DOHH2 (cell line): Measurements from ENCODE around the gene TUBB6.

Experiments
- EZH2phosphoT487 ChIP-seq: fragments of 200-600 bp; sonication (generic); IDR thresholded peaks from 2 replicates; pipeline ENCODE4 v1.6.1; 2017; ENCODE audit warnings: borderline replicate concordance, mild to moderate bottlenecking, antibody characterized with exemption, low read length, moderate library complexity, mixed read lengths
- TF ChIP-seq, protein P1 (sequence below): fragments of 200-600 bp; sonication (generic); IDR thresholded peaks from one replicate; pipeline ENCODE4 v1.5.1; 2014; ENCODE audit warnings: antibody characterized with exemption, mild to moderate bottlenecking, low read depth, low read length; ENCODE audit not compliant: poor library complexity, severe bottlenecking

DNA sequence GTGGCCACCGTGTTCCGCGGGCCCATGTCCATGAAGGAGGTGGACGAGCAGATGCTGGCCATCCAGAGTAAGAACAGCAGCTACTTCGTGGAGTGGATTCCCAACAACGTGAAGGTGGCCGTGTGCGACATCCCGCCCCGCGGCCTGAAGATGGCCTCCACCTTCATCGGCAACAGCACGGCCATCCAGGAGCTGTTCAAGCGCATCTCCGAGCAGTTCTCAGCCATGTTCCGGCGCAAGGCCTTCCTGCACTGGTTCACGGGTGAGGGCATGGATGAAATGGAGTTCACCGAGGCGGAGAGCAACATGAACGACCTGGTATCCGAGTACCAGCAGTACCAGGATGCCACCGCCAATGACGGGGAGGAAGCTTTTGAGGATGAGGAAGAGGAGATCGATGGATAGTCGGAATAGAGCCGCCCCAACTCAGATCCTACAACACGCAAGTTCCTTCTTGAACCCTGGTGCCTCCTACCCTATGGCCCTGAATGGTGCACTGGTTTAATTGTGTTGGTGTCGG lies 17.7 kb downstream of the TUBB6 start:
- TF ChIP-seq, protein P1, sequence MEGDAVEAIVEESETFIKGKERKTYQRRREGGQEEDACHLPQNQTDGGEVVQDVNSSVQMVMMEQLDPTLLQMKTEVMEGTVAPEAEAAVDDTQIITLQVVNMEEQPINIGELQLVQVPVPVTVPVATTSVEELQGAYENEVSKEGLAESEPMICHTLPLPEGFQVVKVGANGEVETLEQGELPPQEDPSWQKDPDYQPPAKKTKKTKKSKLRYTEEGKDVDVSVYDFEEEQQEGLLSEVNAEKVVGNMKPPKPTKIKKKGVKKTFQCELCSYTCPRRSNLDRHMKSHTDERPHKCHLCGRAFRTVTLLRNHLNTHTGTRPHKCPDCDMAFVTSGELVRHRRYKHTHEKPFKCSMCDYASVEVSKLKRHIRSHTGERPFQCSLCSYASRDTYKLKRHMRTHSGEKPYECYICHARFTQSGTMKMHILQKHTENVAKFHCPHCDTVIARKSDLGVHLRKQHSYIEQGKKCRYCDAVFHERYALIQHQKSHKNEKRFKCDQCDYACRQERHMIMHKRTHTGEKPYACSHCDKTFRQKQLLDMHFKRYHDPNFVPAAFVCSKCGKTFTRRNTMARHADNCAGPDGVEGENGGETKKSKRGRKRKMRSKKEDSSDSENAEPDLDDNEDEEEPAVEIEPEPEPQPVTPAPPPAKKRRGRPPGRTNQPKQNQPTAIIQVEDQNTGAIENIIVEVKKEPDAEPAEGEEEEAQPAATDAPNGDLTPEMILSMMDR = no peak
- TF ChIP-seq EZH2phosphoT487 = no peak
